Measurements from ENCODE around the gene RGS4.
A peak's percentile ranks its signal among the peaks of the same experiment; 100 is the strongest.
"Not testable (repeated sequence)": the region's sequence is repeated elsewhere in the genome, so short reads cannot be mapped to it uniquely, and the experiment has no call there.

Gene RGS4

GRCh38 chr1:163066168-163066567 lies 3.0 kb upstream of the RGS4 start:
- intact Hi-C loops (cut with DNase I) = no loop called here
- no peak for DNase-seq

- DNase-seq = peak in 4 of 42 donors; percentile 28 to 55 (median 32)
- intact Hi-C loops (cut with DNase I) = no loop called here
Observed at GRCh38 chr1:163066686-163067085, 2.5 kb upstream of the RGS4 start.

- intact Hi-C loops (cut with DNase I) = no loop called here
- DNase-seq = peak in 11 of 42 donors; percentile 13 to 54 (median 22)
Observed at GRCh38 chr1:163068716-163069115, 445 bp upstream of the RGS4 start.

GRCh38 chr1:163069655-163070277 lies 605 bp downstream of the RGS4 start:
- intact Hi-C loops (cut with DNase I) = no loop called here
- peak in 1 of 42 donors; percentile 12 for DNase-seq

- intact Hi-C loops (cut with DNase I) = no loop called here
- peak; percentile 26 to 82 (median 64) for DNase-seq
Observed at GRCh38 chr1:163071405-163072255, 2.5 kb downstream of the RGS4 start.

- intact Hi-C loops (cut with DNase I) = no loop called here
Observed at GRCh38 chr1:163072658-163073057, 3.5 kb downstream of the RGS4 start.

GRCh38 chr1:163074004-163074403 lies 4.8 kb downstream of the RGS4 start:
- DNase-seq = no peak
- intact Hi-C loops (cut with DNase I) = no loop called here

More at GRCh38 chr1:163072658-163073057, 3.5 kb downstream of the RGS4 start:
- DNase-seq = no peak

- intact Hi-C loops (cut with DNase I) = no loop called here
- no peak for DNase-seq
Observed at GRCh38 chr1:163074716-163075284, 5.6 kb downstream of the RGS4 start.

GRCh38 chr1:163076044-163076443 lies 6.9 kb downstream of the RGS4 start:
- intact Hi-C loops (cut with DNase I) = no loop called here
- DNase-seq = no peak

- intact Hi-C loops (cut with DNase I) = no loop called here
Observed at GRCh38 chr1:163076446-163076845, 7.3 kb downstream of the RGS4 start.

GRCh38 chr1:163076981-163077761 lies 8.0 kb downstream of the RGS4 start:
- intact Hi-C loops (cut with DNase I) = no loop called here

More at GRCh38 chr1:163076446-163076845, 7.3 kb downstream of the RGS4 start:
- DNase-seq = no peak

GRCh38 chr1:163082971-163083370 lies 13.8 kb downstream of the RGS4 start:
- intact Hi-C loops (cut with DNase I) = no loop called here
- no peak for DNase-seq

More at GRCh38 chr1:163076981-163077761, 8.0 kb downstream of the RGS4 start:
- no peak for DNase-seq

GRCh38 chr1:163083690-163084089 lies 14.5 kb downstream of the RGS4 start:
- DNase-seq = no peak
- intact Hi-C loops (cut with DNase I) = no loop called here

GRCh38 chr1:163084330-163084729 lies 15.2 kb downstream of the RGS4 start:
- DNase-seq = no peak
- intact Hi-C loops (cut with DNase I) = no loop called here

- intact Hi-C loops (cut with DNase I) = no loop called here
Observed at GRCh38 chr1:163085041-163085903, 16.1 kb downstream of the RGS4 start.

GRCh38 chr1:163085904-163086268 lies 16.7 kb downstream of the RGS4 start:
- intact Hi-C loops (cut with DNase I) = no loop called here
- no peak for DNase-seq

More at GRCh38 chr1:163085041-163085903, 16.1 kb downstream of the RGS4 start:
- DNase-seq = no peak

GRCh38 chr1:163089117-163089516 lies 20.0 kb downstream of the RGS4 start:
- DNase-seq; intact Hi-C loops (cut with DNase I): not testable (repeated sequence)

- intact Hi-C loops (cut with DNase I) = no loop called here
- no peak for DNase-seq
Observed at GRCh38 chr1:163090321-163090945, 21.3 kb downstream of the RGS4 start.
